Prostate gland (tissue), 2 donors: ENCODE measurements around the gene NTN1. TPM values are rescaled to one million over a fixed set of nuclear protein-coding genes. Genes with fewer than 3 reads are reported as not detected.

Experiments
- DNase-seq: peaks from one replicate; pipeline ENCODE4 v3.0.0-alpha.2; 2019; ENCODE audit warnings: low spot score
- H3K27ac ChIP-seq, 2 donors: fragments of 200-600 bp; sonication (generic); 2 replicates each; pipeline ENCODE4 v1.5.1; 2017 to 2019
- H3K27me3 ChIP-seq: fragments of 200-600 bp; sonication (generic); replicated peaks from 2 replicates; pipeline ENCODE4 v1.5.1; 2019; ENCODE audit not compliant: insufficient read depth
- H3K36me3 ChIP-seq, 2 donors: fragments of 200-600 bp; sonication (generic); 1 replicate in 1 of 2; 2 replicates in 1 of 2; pipeline versions ENCODE4 v1.5.1 to v1.8.1; 2017 to 2019
- H3K4me1 ChIP-seq: fragments of 200-600 bp; sonication (generic); replicated peaks from 2 replicates; pipeline ENCODE4 v1.5.1; 2019
- H3K4me3 ChIP-seq, 2 donors: fragments of 200-600 bp; sonication (generic); 2 replicates each; pipeline ENCODE4 v1.5.1; 2017 to 2019
- H3K9me3 ChIP-seq: fragments of 200-600 bp; sonication (generic); 2 replicates; pipeline ENCODE4 v1.5.1; 2017
- CTCF ChIP-seq, 4 experiments: fragments of 200-600 bp in 2 of 4; fragments of 450-650 bp in 2 of 4; sonication (generic) in 2 of 4; IDR thresholded peaks; 1 replicate in 3 of 4; 2 replicates in 1 of 4; pipeline ENCODE4 v1.5.1; 2016 to 2019; ENCODE audit warnings: antibody characterized with exemption in 4 of 4, mild to moderate bottlenecking in 2 of 4, moderate library complexity in 2 of 4
- POLR2A ChIP-seq: fragments of 450-650 bp; IDR thresholded peaks from one replicate; pipeline ENCODE4 v1.6.1; 2016; ENCODE audit warnings: antibody characterized with exemption, mild to moderate bottlenecking
- POLR2AphosphoS5 ChIP-seq: sonication (generic); formaldehyde crosslinking; IDR thresholded peaks from one replicate; pipeline ENCODE4 v1.6.1; 2017; ENCODE audit warnings: antibody characterized with exemption
- WGBS: methylation state at CpG from one replicate; pipeline ENCODE4 v1.1.5; 2018; 5-methylcytosine and 5-hydroxymethylcytosine counted together
- intact Hi-C: fragments of 100-400 bp; cut with DNase I; formaldehyde crosslinking; loops from one replicate; pipeline ENCODE4 v1.14.2; 2022
- total RNA-seq, 2 donors: library from RNA; depleted of rRNA; stranded (reverse); fragments of >200 nt; gene quantifications; one replicate each; pipeline ENCODE4 v1.1.0, GENCODE V29; 2016

NTN1 gene
- total RNA-seq, 2 donors from 2014 or later: 9.2 to 11.4 TPM

GRCh38 chr17:9209347-9209746, 188.0 kb downstream of the NTN1 start:
- 98% methylated on average over 5 of the region's 5 CpGs for WGBS
- intact Hi-C loops: no loop called here
- Histone ChIP-seq H3K36me3 (no peaks in the 10 kb centered on the region), H3K4me1 (peaks cover 7% of the 10 kb centered on the region), H3K27me3 (no peaks in the 10 kb centered on the region), H3K4me3 (no peak overlapping the region), H3K27ac (no peak overlapping the region), H3K9me3 (no peaks in the 10 kb centered on the region)
- TF ChIP-seq POLR2AphosphoS5 (no peak), CTCF (IDR thresholded peaks at IDR 0.05) (no peak), POLR2A (no peak)
- DNase-seq: no peak

- 91% methylated on average over 7 of the region's 7 CpGs for WGBS
- Histone ChIP-seq H3K27ac (no peak overlapping the region), H3K36me3 (no peaks in the 10 kb centered on the region)
Observed at GRCh38 chr17:9209781-9210370, 188.6 kb downstream of the NTN1 start.

DNA sequence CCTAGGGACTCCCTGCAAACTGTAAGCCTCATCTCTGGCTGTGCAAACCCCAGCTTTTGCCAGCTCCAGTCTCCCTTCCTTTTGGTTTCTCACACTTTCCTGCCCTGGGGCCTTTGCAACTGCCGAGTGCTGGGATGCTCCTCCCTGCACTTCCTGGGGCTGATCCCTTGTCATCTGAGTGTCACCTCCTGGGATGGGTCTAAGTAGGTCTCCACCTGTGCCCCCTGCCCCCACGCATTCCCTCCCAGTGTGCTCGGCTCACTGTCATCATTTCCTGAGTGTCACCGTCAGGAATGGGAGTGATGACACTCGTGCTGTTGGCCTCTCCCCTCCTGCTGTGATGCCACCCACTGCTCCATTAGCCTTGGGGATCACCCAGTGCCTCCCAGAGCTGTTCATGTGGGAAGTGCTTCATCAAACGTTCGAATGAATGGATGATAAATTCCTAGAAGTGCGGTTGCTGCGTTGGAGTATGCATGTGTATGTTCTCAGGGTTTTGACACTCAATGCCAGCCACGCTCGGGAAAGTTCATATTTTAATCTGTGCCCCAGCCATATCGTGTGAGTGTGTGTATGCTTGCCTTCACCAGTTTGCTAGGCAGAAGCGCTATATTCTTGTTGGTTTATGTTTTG, 189.9 kb downstream of the NTN1 start:
- 69% methylated on average over 13 of the region's 13 CpGs for WGBS
- no peak for TF ChIP-seq POLR2A
- TF ChIP-seq POLR2AphosphoS5: no peak
- TF ChIP-seq CTCF (IDR thresholded peaks at IDR 0.05): no peak
- Histone ChIP-seq H3K27me3 (no peaks in the 10 kb centered on the region), H3K9me3 (no peaks in the 10 kb centered on the region), H3K36me3 (no peaks in the 10 kb centered on the region), H3K4me1 (peaks cover 5% of the 10 kb centered on the region), H3K27ac (no peak overlapping the region), H3K4me3 (no peak overlapping the region)
- intact Hi-C loops: no loop called here
- no peak for DNase-seq

More at GRCh38 chr17:9209781-9210370, 188.6 kb downstream of the NTN1 start:
- intact Hi-C loops: no loop called here
- TF ChIP-seq POLR2AphosphoS5: no peak
- no peak for TF ChIP-seq CTCF (IDR thresholded peaks at IDR 0.05)
- no peak for TF ChIP-seq POLR2A
- Histone ChIP-seq H3K27me3 (no peaks in the 10 kb centered on the region), H3K9me3 (no peaks in the 10 kb centered on the region), H3K4me1 (peaks cover 7% of the 10 kb centered on the region), H3K4me3 (no peak overlapping the region)
- DNase-seq: no peak

- H3K9me3 ChIP-seq: no peaks in the 10 kb centered on the region
- no peak overlapping the region for H3K4me3 ChIP-seq
- no peaks in the 10 kb centered on the region for H3K36me3 ChIP-seq
- no peak for TF ChIP-seq POLR2AphosphoS5
- H3K27ac ChIP-seq: no peak overlapping the region
- DNase-seq: no peak
- H3K4me1 ChIP-seq: no peaks in the 10 kb centered on the region
- intact Hi-C loops: no loop called here
- 86% methylated on average over 26 of the region's 30 CpGs for WGBS
- no peaks in the 10 kb centered on the region for H3K27me3 ChIP-seq
Observed at GRCh38 chr17:9212376-9213302, 191.3 kb downstream of the NTN1 start.

DNA sequence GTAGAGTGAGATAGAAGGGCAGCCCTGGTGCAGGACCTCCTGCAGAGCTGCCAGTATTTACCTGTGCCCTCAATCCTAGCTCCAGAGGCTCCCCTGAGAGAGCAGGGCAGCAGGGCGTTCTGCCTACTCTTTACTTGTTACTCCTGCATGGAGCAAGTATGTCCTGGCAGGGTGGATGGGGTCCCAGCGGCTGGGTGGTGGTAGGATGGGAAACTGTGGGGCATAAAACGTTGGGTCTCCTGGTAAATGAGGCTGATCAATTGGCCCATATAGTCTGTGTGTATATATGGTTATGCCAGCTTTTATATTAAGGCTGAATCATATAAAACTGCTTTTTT, 192.0 kb downstream of the NTN1 start:
- no peak for TF ChIP-seq POLR2AphosphoS5
- no peak for TF ChIP-seq CTCF (IDR thresholded peaks at IDR 0.05)
- no peak for TF ChIP-seq POLR2A
- H3K9me3 ChIP-seq: no peaks in the 10 kb centered on the region
- WGBS: 86% methylated on average over 3 of the region's 3 CpGs
- no peaks in the 10 kb centered on the region for H3K27me3 ChIP-seq
- no peaks in the 10 kb centered on the region for H3K4me1 ChIP-seq
- H3K27ac ChIP-seq: no peak overlapping the region
- DNase-seq: no peak
- H3K36me3 ChIP-seq: no peaks in the 10 kb centered on the region
- H3K4me3 ChIP-seq: no peak overlapping the region
- intact Hi-C loops: no loop called here
